HG02759 (cell line): ENCODE results near the gene BCAS4.

Source experiments
- ATAC-seq: cut with Tn5 transposase; IDR thresholded peaks from one replicate; pipeline ENCODE4 v1.9.1; 2021; ENCODE audit warnings: mild to moderate bottlenecking, moderate library complexity; ENCODE audit not compliant: unreplicated experiment

The BCAS4 gene

DNA sequence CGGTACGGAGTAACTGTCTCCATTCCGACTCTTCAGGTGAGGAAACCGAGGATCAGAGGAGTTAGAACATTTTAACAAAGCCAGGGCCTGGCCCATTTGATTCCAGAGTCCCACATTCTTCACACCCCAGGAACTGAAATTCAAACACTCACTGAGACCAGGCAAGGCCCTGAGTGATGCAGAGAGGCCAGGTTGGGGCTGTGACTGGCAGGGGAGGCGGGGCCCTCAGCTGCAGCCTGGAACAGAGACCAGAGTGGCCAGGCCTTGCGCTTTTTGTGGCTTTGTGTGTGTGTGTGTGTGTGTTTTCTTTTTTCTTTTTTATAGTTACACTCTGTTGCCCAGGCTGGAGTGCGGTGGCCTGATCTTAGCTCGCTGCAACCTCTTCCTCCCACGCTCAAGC is 57.2 kb downstream of the BCAS4 start:
- ATAC-seq = no peak

GRCh38 chr20:50854506-50855249 is 59.8 kb downstream of the BCAS4 start:
- ATAC-seq = no peak

DNA sequence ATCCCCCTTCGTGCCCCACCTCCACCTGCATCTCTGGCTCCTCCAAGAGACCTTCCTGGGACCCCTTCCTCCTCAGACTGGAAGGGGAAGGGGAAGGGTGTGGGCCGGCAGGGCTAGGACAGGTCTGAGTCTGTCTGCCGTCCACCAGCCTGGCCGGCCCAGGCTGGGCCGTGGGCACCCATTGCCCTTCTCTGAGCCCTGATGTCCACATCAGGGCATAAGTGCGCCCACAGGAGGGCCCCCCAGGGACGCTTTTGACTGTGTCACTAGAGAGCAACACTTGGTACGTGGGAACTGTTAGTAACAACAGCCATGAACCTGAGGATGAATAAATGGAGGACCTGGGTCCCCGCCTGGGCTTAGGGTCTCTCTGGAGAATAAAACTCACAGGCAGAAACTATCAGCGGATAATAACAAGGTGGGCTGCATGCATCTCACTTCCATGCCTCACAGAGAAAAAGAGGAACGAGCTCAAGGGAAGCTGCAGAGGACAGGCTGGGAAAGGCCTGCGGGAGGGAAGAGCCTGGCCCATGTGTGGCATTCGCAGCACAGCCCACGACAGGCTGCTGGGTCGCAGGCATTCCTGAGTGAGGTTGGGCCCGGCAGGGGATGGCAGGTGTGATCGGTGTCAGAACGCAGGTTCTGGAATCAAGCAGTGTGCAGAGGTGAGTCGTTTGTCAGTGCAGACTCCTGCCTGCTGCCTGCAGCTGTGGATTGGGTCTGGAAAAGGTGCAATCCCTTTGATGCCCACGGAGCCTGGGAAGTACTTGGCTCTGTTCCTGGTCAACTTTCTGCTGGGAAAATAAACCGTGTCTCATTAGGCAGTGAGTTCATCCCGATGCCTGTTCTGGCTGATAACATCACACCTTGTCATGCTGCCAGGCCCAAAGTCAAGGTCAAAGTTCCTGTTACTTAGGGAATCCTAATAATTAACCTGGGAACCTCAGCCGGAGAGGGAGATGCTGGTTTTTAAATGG is 60.9 kb downstream of the BCAS4 start:
- no peak for ATAC-seq

- no peak for ATAC-seq
These were observed 61.7 kb downstream of the BCAS4 start for GRCh38 chr20:50856475-50857041.

GRCh38 chr20:50857348-50857747 is 62.5 kb downstream of the BCAS4 start:
- ATAC-seq = no peak

GRCh38 chr20:50858525-50858924 is 63.7 kb downstream of the BCAS4 start:
- no peak for ATAC-seq

DNA sequence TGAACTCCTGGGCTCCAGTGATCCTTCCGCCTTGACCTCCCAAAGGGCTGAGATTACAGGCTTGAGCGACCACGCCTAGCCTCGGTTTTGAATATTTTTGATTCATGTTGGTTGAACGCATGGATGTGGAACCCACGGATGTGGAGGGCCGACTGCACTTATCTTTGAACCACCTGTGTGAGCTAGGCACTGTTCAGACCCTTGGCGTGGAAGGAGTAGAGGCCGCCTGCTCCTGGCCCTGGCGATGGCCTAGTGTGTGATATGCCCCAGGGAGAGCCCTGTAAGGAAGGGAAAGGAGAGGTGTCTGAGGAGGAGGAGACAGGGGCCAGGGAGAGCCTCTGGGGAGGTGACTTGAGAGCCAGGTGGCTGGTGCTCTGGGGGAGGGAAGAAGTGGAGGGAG is 64.3 kb downstream of the BCAS4 start:
- no peak for ATAC-seq

GRCh38 chr20:50861012-50861411 is 66.2 kb downstream of the BCAS4 start:
- no peak for ATAC-seq

GRCh38 chr20:50862546-50862945 is 67.7 kb downstream of the BCAS4 start:
- ATAC-seq = no peak

DNA sequence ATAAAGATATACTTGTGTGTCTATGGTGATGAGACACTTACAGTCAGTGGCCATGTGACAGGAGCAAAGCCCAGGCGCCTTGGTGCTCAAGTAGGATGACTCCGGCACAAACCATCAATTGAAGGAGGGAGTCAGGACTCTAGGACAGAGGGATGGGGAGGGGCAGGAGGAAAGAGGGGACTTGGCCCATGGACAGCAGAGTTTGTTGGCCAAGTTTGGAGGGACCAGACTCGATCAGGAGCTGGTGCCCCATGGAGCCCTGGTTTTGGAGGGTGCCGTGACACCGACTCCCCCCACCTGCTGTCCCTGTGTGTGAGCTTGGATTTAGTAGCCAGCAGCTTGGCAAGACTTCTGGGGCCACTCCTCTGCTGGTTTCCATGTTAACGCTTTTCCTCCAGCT is 70.3 kb downstream of the BCAS4 start:
- ATAC-seq = no peak

GRCh38 chr20:50865591-50865990 is 70.7 kb downstream of the BCAS4 start:
- ATAC-seq = no peak

DNA sequence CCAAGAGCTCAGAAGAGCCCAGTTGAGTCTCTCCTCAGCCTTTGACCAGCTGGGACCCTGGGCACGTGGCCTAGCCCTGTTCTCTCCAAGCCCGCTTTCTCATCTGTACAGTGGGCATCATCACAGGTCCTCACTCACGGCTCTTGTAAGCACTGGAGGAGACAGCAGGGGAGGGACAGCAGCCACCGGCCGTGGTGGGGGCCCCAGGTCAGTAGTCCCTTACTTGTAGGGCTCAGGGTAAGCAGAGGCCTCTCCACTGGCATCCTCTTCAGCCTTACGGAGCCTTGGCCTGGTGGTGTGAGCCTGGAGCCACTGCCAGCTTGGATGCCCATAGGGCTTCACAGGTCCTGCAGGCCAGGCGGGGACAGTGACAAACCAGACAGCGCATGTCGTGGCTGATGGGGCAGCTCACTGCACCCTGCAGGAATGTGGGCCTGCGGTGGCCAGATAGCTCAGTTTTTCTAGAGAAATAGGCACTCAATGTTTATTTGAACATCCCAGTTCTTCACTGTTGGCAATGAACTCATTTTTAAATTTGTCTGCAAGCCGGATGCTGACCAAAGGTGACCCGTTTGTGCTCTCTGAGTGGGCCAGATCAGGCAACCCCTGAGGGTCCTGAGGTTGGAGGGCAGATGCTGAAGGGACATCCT is 71.3 kb downstream of the BCAS4 start:
- no peak for ATAC-seq

DNA sequence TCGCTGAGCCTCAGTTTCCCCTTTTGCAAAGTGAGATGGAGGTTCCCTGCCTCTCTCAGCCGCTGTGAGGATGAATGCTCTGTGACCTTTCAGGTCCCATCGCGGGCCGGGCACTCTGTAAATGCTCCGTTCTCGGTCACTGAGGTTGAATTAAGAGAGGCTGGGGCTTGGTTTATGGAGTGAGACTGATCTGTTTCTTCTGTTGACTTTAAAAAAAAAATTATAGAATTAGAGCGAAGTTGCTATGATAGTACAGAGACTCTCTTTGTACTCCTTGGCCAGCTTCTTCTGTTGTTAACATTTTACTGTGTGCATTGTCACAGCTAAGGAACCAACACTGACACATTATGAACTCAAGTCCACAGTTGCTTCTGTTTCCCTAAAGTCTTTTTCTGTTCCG is 72.0 kb downstream of the BCAS4 start:
- no peak for ATAC-seq

DNA sequence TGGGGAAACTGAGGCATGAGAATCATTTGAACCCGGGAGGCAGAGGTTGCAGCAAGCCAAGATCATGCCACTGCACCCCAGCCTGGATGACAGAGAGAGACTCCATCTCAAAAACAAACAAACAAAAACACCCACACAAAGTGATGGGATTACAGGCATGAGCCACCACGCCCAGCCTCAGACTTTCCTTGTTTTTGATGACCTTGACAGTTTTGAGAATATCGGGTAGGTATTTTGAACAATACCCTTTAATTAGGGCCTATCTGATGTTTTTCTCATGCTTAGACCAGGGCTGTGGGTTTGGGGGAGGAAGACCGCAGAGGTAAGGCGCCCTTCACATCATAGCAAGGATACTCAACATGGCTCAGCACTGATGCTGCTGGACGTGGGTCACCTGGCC is 72.9 kb downstream of the BCAS4 start:
- no peak for ATAC-seq

- no peak for ATAC-seq
These were observed 73.9 kb downstream of the BCAS4 start for GRCh38 chr20:50868509-50869495.

- no peak for ATAC-seq
These were observed 75.8 kb downstream of the BCAS4 start for GRCh38 chr20:50870561-50871161.

DNA sequence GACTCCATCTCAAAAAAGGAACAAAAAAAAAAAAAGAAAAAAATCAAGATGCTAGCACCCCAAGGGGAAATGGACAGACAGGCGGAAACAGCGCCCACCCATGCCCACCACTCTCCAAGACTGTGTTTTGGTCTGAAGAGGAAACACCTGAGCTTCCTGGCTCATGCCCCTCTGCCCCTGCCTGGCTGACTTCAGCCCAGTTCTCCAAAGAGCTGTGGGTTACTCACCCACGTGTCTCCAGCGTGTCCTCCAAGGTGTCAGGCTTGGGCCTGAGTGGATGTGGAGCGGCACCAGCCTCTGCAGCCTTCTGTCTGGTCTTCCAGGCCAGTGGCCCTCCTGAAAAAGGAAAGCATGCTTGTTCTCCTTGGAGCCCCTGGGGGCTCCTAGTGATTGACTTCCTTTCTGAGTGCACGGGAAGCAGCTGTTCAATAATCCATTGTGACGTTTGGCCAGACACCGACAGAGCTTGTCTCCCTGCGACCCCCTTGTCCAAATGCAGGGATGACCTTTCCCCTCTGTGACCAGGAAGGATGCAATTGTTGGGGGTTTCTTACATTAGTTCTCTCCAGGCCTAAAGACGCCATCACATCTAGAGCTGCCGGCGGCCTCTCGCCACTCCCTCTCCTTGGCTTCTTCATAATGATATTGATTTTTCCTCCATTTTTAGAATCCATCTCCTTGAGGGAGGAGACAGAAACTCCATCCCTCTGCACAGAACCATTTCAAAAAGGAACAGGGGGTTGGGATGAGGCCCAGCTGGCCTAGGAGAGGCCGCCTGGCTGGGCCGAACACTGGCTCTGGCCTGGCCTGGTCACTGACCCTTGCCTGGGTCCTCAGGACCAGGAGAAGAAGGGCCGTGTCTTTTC is 77.9 kb downstream of the BCAS4 start:
- ATAC-seq = no peak

DNA sequence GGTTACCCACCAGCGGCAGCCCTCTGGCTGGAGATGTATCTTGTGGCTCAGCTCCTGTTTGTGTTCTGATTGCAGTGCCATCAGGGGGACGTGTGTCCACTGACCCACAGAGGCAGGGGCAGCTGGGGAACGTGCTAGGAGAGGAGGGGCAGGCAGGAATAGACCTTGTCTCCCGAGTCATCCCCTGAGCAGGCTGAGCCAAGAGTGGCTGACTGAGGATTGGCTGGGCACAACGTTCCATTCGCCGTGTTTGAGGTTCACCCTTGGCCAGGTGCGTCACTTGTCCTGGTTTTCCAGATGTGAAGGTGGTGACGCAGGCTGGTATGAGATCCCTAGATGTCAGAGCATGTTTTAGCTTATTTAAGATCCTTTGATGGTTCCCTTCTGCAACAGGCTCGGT is 78.7 kb downstream of the BCAS4 start:
- ATAC-seq = no peak
